ENCODE measurements around the gene PLCL1. TPM values are rescaled to one million over a fixed set of nuclear protein-coding genes. Genes with fewer than 3 reads are reported as not detected.

Gene PLCL1
- total RNA-seq, 4 donors from 2014 or later, result 0.34 to 4.2 (median 1.2) TPM

Other genes with a start within 250 kb of the PLCL1 start
- gene RFTN2, start 129.0 kb upstream of the PLCL1 start, total RNA-seq, result 1 to 10 TPM in 3 of 4 donors, not detected in 1; 1.4 to 7.4 (median 2.7) TPM
- gene MARS2, start 99.2 kb upstream of the PLCL1 start, total RNA-seq, result 10 to 100 TPM in 3 of 4 donors, 1 to 10 TPM in 1; 9.9 to 14.5 (median 12.3) TPM
- not detected for gene BOLL, start 19.3 kb upstream of the PLCL1 start, total RNA-seq

Data from esophagus squamous epithelium (tissue), 4 donors.